Mesenchymal stem cell (in vitro differentiated cells and primary cell): ENCODE data around the gene CRTC1.

Experiments
- DNase-seq: peaks from one replicate; pipeline ENCODE4 v3.0.0-alpha.2; 2013
- H2AFZ ChIP-seq: one replicate; pipeline ENCODE4 v1.6.1; 2013; ENCODE audit warnings: low read depth, mild to moderate bottlenecking, control low read depth, inconsistent platforms, low read length, moderate library complexity
- H2AK5ac ChIP-seq: 2 replicates; pipeline ENCODE4 v1.6.1; 2013; ENCODE audit warnings: low read length, moderate library complexity, mild to moderate bottlenecking, inconsistent platforms; ENCODE audit not compliant: severe bottlenecking
- H2BK120ac ChIP-seq: one replicate; pipeline ENCODE4 v1.6.1; 2013; ENCODE audit warnings: low read depth, mild to moderate bottlenecking, inconsistent platforms, low read length, moderate library complexity
- H2BK12ac ChIP-seq, 2 experiments: one replicate each; pipeline ENCODE4 v1.6.1; 2013; ENCODE audit warnings: inconsistent platforms in 2 of 2, low read length in 2 of 2, mild to moderate bottlenecking in 2 of 2, moderate library complexity in 2 of 2, control low read depth in 1 of 2
- H2BK15ac ChIP-seq: one replicate; pipeline ENCODE4 v1.6.1; 2013; ENCODE audit warnings: mild to moderate bottlenecking, low read depth, inconsistent platforms; ENCODE audit not compliant: poor library complexity, severe bottlenecking
- H2BK5ac ChIP-seq: 2 replicates; pipeline ENCODE4 v1.6.1; 2013; ENCODE audit warnings: low read depth, mild to moderate bottlenecking, low read length, control low read depth, inconsistent platforms; ENCODE audit not compliant: poor library complexity, severe bottlenecking
- H3K14ac ChIP-seq, 2 experiments: one replicate each; pipeline ENCODE4 v1.6.1; 2013; ENCODE audit warnings: inconsistent platforms in 2 of 2, low read length in 2 of 2, control low read depth in 1 of 2, mild to moderate bottlenecking in 1 of 2, moderate library complexity in 1 of 2
- H3K18ac ChIP-seq, 2 experiments: one replicate each; pipeline ENCODE4 v1.6.1; 2013; ENCODE audit warnings: inconsistent platforms in 2 of 2, low read length in 2 of 2, control low read depth in 1 of 2, low read depth in 1 of 2, mild to moderate bottlenecking in 1 of 2
- H3K23ac ChIP-seq, 2 experiments: one replicate each; pipeline ENCODE4 v1.6.1; 2013; ENCODE audit warnings: inconsistent platforms in 2 of 2, low read length in 2 of 2, mild to moderate bottlenecking in 2 of 2, moderate library complexity in 2 of 2, control low read depth in 1 of 2
- H3K27ac ChIP-seq: 2 replicates; pipeline ENCODE4 v1.5.1; 2013; ENCODE audit warnings: mild to moderate bottlenecking, moderate library complexity, low read length, control low read depth, inconsistent platforms; ENCODE audit not compliant: poor library complexity, severe bottlenecking
- H3K27me3 ChIP-seq, 2 experiments: 2 replicates each; pipeline versions ENCODE4 v1.6.1 to v1.7.0; 2013; ENCODE audit warnings: low read length in 2 of 2, mild to moderate bottlenecking in 2 of 2, moderate library complexity in 2 of 2, control low read depth in 1 of 2, inconsistent platforms in 1 of 2; ENCODE audit not compliant: control insufficient read depth in 1 of 2, insufficient read depth in 1 of 2
- H3K36me3 ChIP-seq, 2 experiments: 2 replicates each; pipeline versions ENCODE4 v1.6.1 to v1.7.0; 2013; ENCODE audit warnings: low read length in 2 of 2, control low read depth in 1 of 2, inconsistent platforms in 1 of 2, low read depth in 1 of 2, mild to moderate bottlenecking in 1 of 2; ENCODE audit not compliant: insufficient read depth in 2 of 2, control insufficient read depth in 1 of 2
- H3K4ac ChIP-seq, 2 experiments: one replicate each; pipeline ENCODE4 v1.6.1; 2013; ENCODE audit warnings: inconsistent platforms in 2 of 2, low read length in 2 of 2, mild to moderate bottlenecking in 2 of 2, moderate library complexity in 2 of 2, control low read depth in 1 of 2, low read depth in 1 of 2
- H3K4me1 ChIP-seq: 2 replicates; pipeline ENCODE4 v1.6.1; 2013; ENCODE audit warnings: low read depth, low read length, control low read depth; ENCODE audit not compliant: control insufficient read depth, insufficient read depth
- H3K4me2 ChIP-seq: 2 replicates; pipeline ENCODE4 v1.6.1; 2013; ENCODE audit warnings: low read length, mild to moderate bottlenecking, inconsistent platforms; ENCODE audit not compliant: poor library complexity, severe bottlenecking
- H3K4me3 ChIP-seq, 2 experiments: 2 replicates each; pipeline versions ENCODE4 v1.5.1 to v1.7.0; 2013; ENCODE audit warnings: low read length in 2 of 2, mild to moderate bottlenecking in 2 of 2, control low read depth in 1 of 2, low read depth in 1 of 2; ENCODE audit not compliant: insufficient read depth in 1 of 2
- H3K79me1 ChIP-seq: replicated peaks from 2 replicates; pipeline ENCODE4 v1.6.1; 2013; ENCODE audit warnings: mild to moderate bottlenecking, control low read depth, low read length, inconsistent platforms; ENCODE audit not compliant: poor library complexity, severe bottlenecking
- H3K9ac ChIP-seq: 2 replicates; pipeline ENCODE4 v1.7.0; 2013; ENCODE audit warnings: mild to moderate bottlenecking, low read length, moderate library complexity
- H3K9me3 ChIP-seq: 2 replicates; pipeline ENCODE4 v1.7.0; 2013; ENCODE audit warnings: mild to moderate bottlenecking, low read length; ENCODE audit not compliant: control insufficient read depth
- H4K8ac ChIP-seq: one replicate; pipeline ENCODE4 v1.6.1; 2013; ENCODE audit warnings: inconsistent platforms, mild to moderate bottlenecking, low read length, moderate library complexity
- H4K91ac ChIP-seq: one replicate; pipeline ENCODE4 v1.6.1; 2013; ENCODE audit warnings: mild to moderate bottlenecking, low read length, inconsistent platforms
- WGBS: methylation state at CpG from one replicate; pipeline ENCODE4 v1.1.7; 2013; ENCODE audit warnings: mixed read lengths; 5-methylcytosine and 5-hydroxymethylcytosine counted together

The CRTC1 gene

GRCh38 chr19:18708452-18709231, 25.2 kb downstream of the CRTC1 start:
- H3K4me1 ChIP-seq = peaks cover 3% of the 10 kb centered on the region
- H3K14ac ChIP-seq = no peak overlapping the region
- peak overlapping the region; percentile 18 for H4K91ac ChIP-seq
- H2BK15ac ChIP-seq = no peak overlapping the region
- H3K4me3 ChIP-seq = no peak overlapping the region
- no peak overlapping the region for H3K4me2 ChIP-seq
- H3K36me3 ChIP-seq = peaks cover 0 to 7% of the 10 kb centered on the region in 2 experiments
- DNase-seq = no peak
- no peak overlapping the region for H3K18ac ChIP-seq
- no peak overlapping the region for H3K23ac ChIP-seq
- H2BK12ac ChIP-seq = no peak overlapping the region
- H4K8ac ChIP-seq = no peak overlapping the region
- no peak overlapping the region for H2AFZ ChIP-seq
- H2AK5ac ChIP-seq = no peak overlapping the region
- no peaks in the 10 kb centered on the region for H3K27me3 ChIP-seq
- H3K9me3 ChIP-seq = no peaks in the 10 kb centered on the region
- H3K79me1 ChIP-seq = peaks cover 24% of the 10 kb centered on the region
- H2BK120ac ChIP-seq = no peak overlapping the region
- H3K9ac ChIP-seq = no peak overlapping the region
- H3K27ac ChIP-seq = no peak overlapping the region
- no peak overlapping the region for H3K4ac ChIP-seq
- H2BK5ac ChIP-seq = no peak overlapping the region
- WGBS = 92% methylated on average over 24 of the region's 25 CpGs

- H3K27ac ChIP-seq = no peak overlapping the region
- H3K4ac ChIP-seq = no peak overlapping the region
- H3K79me1 ChIP-seq = peaks cover 28% of the 10 kb centered on the region
- H2BK120ac ChIP-seq = no peak overlapping the region
- no peak overlapping the region for H3K4me3 ChIP-seq
- H3K4me1 ChIP-seq = peaks cover 6% of the 10 kb centered on the region
- H2AFZ ChIP-seq = no peak overlapping the region
- 91% methylated on average over 10 of the region's 10 CpGs for WGBS
- no peak overlapping the region for H2AK5ac ChIP-seq
- H2BK15ac ChIP-seq = no peak overlapping the region
- no peak overlapping the region for H3K23ac ChIP-seq
- H2BK5ac ChIP-seq = no peak overlapping the region
- no peaks in the 10 kb centered on the region for H3K9me3 ChIP-seq
- H3K9ac ChIP-seq = no peak overlapping the region
- H3K27me3 ChIP-seq = no peaks in the 10 kb centered on the region
- no peak overlapping the region for H4K91ac ChIP-seq
- no peak overlapping the region for H3K18ac ChIP-seq
- H3K14ac ChIP-seq = no peak overlapping the region
- no peak for DNase-seq
- H3K4me2 ChIP-seq = no peak overlapping the region
- no peak overlapping the region for H2BK12ac ChIP-seq
- H4K8ac ChIP-seq = no peak overlapping the region
- H3K36me3 ChIP-seq = peaks cover 0 to 11% of the 10 kb centered on the region in 2 experiments
These were observed 26.1 kb downstream of the CRTC1 start for GRCh38 chr19:18709546-18709945.

DNA sequence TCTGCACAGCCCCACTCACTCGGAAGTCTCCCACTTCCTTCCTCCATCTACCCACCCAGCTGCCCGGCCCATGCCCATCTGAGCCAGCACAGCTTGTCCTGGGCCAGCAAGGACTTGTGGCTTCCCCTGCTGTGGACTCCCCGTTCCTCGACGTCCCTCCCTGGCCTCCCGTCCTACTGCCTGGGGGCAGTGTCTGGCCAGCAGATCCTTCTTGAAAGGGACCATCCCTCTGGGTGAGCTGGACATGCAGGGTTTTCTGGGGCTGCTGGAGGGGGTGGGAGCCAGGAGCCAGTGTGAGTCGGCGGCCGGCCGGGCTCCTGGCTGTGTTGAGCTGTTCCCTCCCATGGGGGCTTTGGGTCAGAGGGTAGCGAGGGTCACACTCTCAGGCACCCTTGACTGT, 26.7 kb downstream of the CRTC1 start:
- Histone ChIP-seq H3K4me1 (peaks cover 6% of the 10 kb centered on the region), H3K23ac (no peak overlapping the region), H3K14ac (no peak overlapping the region), H2AFZ (no peak overlapping the region), H3K18ac (no peak overlapping the region), H4K8ac (no peak overlapping the region), H3K79me1 (peaks cover 30% of the 10 kb centered on the region), H2BK120ac (no peak overlapping the region), H2BK15ac (no peak overlapping the region), H3K27me3 (no peaks in the 10 kb centered on the region), H3K4me3 (no peak overlapping the region), H3K36me3 (peaks cover 0 to 11% of the 10 kb centered on the region in 2 experiments), H3K27ac (no peak overlapping the region), H2AK5ac (no peak overlapping the region), H4K91ac (peak overlapping the region; percentile 25), H3K4ac (no peak overlapping the region), H3K4me2 (no peak overlapping the region), H3K9ac (no peak overlapping the region), H2BK5ac (no peak overlapping the region), H3K9me3 (no peaks in the 10 kb centered on the region), H2BK12ac (no peak overlapping the region)
- DNase-seq = no peak
- 90% methylated on average over 10 of the region's 11 CpGs for WGBS

DNA sequence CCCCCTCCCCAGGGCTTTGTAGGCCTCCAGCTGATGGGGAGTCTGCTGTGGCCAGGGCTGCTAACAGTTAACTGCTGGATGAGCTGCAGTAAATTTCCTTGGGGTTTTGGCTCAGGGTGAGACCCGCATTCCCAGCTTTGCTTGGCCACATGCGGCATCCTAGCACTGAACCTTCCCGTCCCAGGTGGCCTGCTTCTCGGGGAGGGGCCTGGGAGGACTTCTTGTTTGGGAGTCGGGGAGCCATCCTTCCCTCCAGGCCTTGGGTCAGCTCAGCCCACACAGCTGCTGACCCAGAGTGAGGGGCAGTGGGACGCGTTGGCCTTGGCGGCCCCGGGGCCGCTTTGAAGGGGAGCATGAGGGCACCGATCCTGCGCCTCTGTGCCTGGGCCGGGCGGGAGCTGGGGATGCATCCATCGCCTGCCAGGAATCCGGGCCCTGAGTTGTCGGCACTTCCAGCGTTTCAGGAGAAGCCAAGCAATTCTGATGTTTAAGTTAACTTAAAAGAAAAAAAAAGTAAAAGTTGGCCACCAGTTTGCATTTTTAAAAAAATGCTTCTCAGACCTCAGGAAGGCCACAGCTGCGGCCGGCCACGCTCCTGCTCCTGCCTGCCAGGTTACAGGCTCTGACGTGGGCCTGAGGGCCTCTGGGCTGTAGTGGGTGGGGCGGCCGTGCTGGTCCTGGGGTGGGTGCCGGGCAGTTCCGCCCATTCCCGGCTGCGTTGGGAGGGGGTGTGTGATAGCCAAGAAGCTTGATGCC, 27.7 kb downstream of the CRTC1 start:
- H3K4ac ChIP-seq = no peak overlapping the region
- no peak overlapping the region for H3K4me3 ChIP-seq
- WGBS = 92% methylated on average over 27 of the region's 28 CpGs
- no peak overlapping the region for H2BK120ac ChIP-seq
- H3K36me3 ChIP-seq = peaks cover 0 to 11% of the 10 kb centered on the region in 2 experiments
- no peak overlapping the region for H3K18ac ChIP-seq
- H2AFZ ChIP-seq = no peak overlapping the region
- H3K23ac ChIP-seq = no peak overlapping the region
- peak overlapping the region; percentile 75 for H3K9ac ChIP-seq
- DNase-seq = no peak
- no peak overlapping the region for H2BK12ac ChIP-seq
- no peak overlapping the region for H4K8ac ChIP-seq
- no peak overlapping the region for H3K27ac ChIP-seq
- peak overlapping the region; percentile 77 for H2BK15ac ChIP-seq
- no peak overlapping the region for H3K14ac ChIP-seq
- H3K27me3 ChIP-seq = no peaks in the 10 kb centered on the region
- H3K4me1 ChIP-seq = peaks cover 6% of the 10 kb centered on the region
- no peak overlapping the region for H2AK5ac ChIP-seq
- no peak overlapping the region for H2BK5ac ChIP-seq
- H3K9me3 ChIP-seq = no peaks in the 10 kb centered on the region
- peaks cover 38% of the 10 kb centered on the region for H3K79me1 ChIP-seq
- no peak overlapping the region for H4K91ac ChIP-seq
- H3K4me2 ChIP-seq = no peak overlapping the region
